CD4-positive, alpha-beta T cell treated with Interferon gamma for 1 hour (primary cell): ENCODE data around the gene WNK3.
A peak's percentile ranks its signal among the peaks of the same experiment; 100 is the strongest.
"Not testable (repeated sequence)": the region's sequence is repeated elsewhere in the genome, so short reads cannot be mapped to it uniquely, and the experiment has no call there.

Experiments
- DNase-seq: peaks from one replicate; pipeline ENCODE4 v3.0.0-alpha.2; 2020

WNK3 gene

GRCh38 chrX:54357414-54358377 is at the start of gene WNK3:
TSS of gene WNK3 (minus strand) at chrX:54358046.
- DNase-seq: peak; percentile 34

GRCh38 chrX:54407266-54407665 is 49.4 kb upstream of the WNK3 start:
- no peak for DNase-seq

DNA sequence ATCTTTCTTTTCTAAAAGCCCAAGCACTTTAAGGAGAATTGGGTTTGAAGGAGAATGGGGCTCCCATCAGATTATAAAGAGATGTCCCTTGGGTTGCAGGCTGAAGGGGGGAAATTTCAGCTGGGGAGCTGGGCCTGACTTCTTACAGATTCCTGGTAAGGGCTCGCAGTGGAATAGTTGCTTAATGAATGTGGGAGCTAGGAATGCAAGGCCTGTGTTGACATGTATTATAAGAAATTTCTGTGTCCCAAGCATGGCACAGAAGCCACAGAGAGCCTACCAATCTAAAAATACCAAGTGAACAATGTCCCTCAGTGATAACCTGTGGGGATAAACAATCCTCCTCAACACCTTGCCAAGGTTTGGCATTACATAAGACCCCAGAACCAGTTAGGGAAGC is 39.3 kb upstream of the WNK3 start:
- no peak for DNase-seq

DNA sequence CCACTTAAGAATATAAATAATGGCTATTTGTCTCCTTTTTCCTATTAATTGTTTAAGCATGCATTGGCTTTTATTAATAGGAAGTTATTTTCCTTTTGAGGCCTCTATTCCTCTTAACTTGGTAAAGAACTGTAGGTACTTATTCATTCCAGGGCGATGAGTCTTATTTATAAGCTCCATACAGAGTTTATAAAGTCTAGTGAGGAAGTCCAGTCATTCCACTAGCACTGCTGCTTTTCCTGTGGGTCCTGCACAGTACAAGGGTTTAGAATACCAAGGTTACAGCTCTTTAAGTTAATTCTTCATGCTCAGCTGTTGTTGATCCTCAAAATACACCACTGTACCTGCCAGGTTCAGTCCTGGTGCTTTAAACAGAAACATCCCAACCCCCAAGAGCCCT is 28.5 kb upstream of the WNK3 start:
- DNase-seq: no peak

- DNase-seq: not testable (repeated sequence)
Measured at GRCh38 chrX:54384661-54385060, 26.8 kb upstream of the WNK3 start.

DNA sequence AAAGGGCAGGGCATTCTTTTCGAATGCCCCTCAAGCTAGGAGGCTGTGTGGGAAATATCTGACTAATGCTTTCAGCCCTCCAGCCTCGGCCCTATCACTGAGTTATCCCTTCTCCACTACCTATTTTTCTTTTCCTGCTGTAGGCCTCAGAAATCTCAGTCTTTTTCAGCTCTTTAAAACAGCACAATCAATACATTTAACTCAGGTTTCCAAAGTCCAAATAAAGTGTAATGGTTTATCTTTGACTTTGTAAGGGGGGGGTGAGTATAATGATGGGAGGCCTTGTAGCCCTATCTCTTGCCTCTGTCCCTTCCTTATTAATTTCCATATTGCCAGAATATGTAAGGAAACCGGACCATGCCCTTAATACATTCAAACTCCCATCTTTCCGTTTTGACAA is 1.6 kb upstream of the WNK3 start:
- no peak for DNase-seq

- DNase-seq: peak; percentile 34
Measured at GRCh38 chrX:54358424-54359211, 772 bp upstream of the WNK3 start.

GRCh38 chrX:54352677-54353076 is 5.2 kb downstream of the WNK3 start:
- DNase-seq: no peak

DNA sequence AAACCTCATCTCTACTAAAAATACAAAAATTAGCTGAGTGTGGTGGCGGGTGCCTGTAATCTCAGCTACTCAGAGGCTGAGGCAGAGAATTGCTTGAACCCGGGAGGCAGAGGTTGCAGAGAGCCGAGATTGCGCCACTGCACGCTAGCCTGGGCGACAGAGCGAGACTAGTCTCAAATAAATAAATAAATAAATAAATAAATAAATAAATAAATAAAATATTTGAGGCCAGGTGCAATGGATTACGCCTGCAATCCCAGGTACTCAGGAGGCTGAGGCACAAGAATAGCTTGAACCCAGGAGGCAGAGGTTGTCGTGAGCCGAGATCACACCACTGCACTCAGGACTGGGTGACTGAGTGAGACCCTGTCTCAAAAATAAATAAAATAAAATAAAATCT is 20.5 kb downstream of the WNK3 start:
- DNase-seq: not testable (repeated sequence)

DNA sequence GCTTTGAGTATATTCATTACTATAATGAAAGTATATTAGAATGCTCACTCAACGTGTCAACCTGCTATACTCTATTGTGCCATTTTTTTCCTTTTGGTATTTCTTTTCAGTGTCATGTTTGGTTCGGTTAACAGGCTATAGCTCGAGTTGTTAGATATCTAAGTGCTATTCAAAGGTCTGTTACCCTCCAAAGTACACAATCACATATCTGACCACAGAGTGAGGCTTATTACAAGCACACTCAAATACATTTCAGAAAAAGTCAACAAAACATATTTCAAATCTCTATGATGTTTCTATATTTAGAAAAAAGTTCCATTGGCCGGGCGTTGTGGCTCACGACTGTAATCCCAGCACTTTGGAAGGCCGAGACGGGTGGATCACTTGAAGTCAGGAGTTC is 32.8 kb downstream of the WNK3 start:
- DNase-seq: no peak

- DNase-seq: no peak
Measured at GRCh38 chrX:54320067-54320466, 37.8 kb downstream of the WNK3 start.

- DNase-seq: no peak
Measured at GRCh38 chrX:54306379-54306778, 51.5 kb downstream of the WNK3 start.

- no peak for DNase-seq
Measured at GRCh38 chrX:54301516-54301915, 56.3 kb downstream of the WNK3 start.

DNA sequence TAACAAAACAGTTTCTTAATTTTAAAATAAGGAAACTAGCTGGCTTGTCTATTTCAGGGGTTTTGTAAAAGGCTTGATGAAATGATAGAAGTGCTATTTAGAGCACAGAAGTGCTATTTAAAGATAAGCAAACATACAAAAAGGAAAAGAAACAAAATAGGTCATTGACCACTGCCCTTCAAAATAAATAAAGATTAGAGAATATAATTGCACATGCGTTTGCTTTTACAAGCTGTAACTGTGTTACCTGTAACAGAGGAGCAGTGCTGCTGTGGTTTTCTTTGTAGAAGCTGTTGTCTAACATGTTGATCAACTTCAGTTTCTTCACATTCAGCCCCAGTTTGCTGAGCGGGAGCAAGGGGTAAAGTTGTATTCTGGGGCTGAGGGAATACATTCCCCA is 63.5 kb downstream of the WNK3 start:
- no peak for DNase-seq

- DNase-seq: no peak
Measured at GRCh38 chrX:54292755-54293154, 65.1 kb downstream of the WNK3 start.

DNA sequence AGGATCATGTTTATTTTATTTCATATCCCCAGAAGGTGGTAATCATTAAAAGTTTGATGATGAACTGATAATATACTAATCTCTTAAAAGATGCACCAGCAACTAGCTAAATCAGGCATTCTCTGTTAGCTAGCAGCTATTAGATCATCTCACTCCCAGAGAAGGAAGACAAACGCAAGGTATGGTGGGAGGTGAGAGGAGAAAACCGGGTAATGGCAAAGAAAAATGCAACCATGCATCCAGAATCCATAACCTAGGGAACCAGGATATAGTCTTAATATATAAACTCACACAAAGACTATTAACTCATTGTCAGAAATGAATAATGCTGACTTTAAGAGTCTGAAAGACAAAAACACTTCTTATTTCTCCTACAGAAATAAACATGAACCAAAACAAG is 66.1 kb downstream of the WNK3 start:
- DNase-seq: no peak

DNA sequence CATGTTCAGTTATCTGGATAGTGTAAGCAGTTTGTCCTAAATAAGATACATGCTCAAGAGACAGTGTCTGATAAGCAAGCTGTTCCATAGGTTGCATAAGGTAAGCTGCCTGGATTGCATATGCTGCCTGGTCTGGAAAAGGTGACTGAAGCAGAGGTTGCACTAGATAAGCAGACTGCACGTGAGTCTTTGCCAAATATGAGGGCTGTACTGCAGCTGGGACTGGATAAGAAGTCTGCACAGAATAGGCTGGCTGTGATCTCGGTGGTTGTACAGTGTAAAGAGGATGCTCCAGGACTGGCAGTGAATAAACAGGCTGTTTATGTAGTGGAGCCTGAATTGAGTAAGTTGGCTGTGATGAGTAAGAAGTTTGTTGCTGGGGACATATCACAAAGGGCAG is 68.9 kb downstream of the WNK3 start:
- DNase-seq: no peak

DNA sequence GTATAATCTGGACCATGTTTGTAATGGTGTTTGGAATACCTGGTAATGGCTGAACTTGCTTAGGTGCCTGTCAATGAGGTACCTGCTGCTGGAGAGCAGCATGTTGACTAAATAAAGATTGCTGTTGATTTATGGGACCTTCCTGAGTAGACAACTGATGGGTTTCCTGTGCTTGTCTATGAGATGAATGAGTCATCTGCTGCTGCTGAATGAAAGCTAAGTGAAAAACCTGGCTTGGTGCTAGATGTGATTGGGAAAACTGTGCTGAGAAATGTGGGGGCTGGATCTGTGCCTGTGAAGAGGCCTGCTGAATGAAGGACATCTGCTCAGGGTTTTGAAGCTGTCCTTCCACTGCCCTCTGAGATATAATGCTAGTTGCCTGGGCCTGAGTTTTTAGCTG is 69.6 kb downstream of the WNK3 start:
- DNase-seq: no peak

GRCh38 chrX:54281676-54282075 is 76.2 kb downstream of the WNK3 start:
- DNase-seq: no peak

GRCh38 chrX:54280466-54280865 is 77.4 kb downstream of the WNK3 start:
- DNase-seq: no peak

GRCh38 chrX:54271664-54272063 is 86.2 kb downstream of the WNK3 start:
- DNase-seq: no peak

- no peak for DNase-seq
Measured at GRCh38 chrX:54248309-54248708, 109.5 kb downstream of the WNK3 start.

DNA sequence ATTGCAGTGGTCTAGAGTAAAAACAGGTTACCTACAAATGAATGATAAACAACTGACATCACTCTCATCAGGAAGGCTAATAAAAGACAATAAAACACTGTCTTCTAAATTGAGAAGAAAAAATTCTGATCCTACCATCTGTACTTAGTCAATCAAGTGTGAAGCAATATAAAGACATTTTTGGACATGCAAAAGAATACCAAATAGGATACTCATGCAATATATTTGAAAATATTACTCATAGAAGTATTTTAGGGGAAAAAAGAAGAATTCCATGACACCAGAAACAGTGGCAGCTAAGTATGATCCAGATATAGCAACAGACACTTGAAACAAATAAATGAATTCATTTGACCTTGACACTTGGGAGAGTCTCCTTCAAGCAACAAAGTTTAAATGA is 111.0 kb downstream of the WNK3 start:
- DNase-seq: no peak

DNA sequence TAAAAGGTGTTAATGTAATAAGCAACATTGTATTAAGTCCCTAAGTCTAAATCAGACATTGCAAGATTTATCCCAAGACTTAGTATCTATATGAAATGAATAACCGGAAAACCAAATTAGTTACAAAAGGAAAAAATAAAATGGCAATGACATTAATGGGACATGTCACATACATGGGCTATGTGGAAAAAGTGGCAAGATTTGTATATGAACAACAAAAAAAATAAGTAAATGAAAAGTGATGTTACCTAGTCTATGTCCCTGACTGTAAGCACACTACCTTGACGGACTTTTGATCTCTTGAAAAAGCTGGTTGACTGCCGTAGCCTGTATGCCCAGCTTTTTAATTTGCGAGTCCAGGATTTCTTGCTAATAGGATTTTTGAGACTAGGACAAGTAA is 119.3 kb downstream of the WNK3 start:
- no peak for DNase-seq
